CD4-positive, alpha-beta T cell (primary cell): ENCODE results near the gene LCT. TPM values are rescaled to one million over a fixed set of nuclear protein-coding genes. Genes with fewer than 3 reads are reported as not detected.
"Not testable (repeated sequence)": the region's sequence is repeated elsewhere in the genome, so short reads cannot be mapped to it uniquely, and the experiment has no call there.

Experiments
- ATAC-seq: fragments of 200-7000 bp; cut with Tn5 transposase; one replicate; pipeline ENCODE4 v1.10.0; 2022; ENCODE audit warnings: mild to moderate bottlenecking; ENCODE audit not compliant: poor library complexity
- CTCF ChIA-PET: fragments of 350-600 bp; sonication (Branson Sonifier 250); formaldehyde crosslinking; loops from one replicate; lab custom pipeline; 2021; ENCODE audit warnings: antibody characterized with exemption, inconsistent platforms; lab: Charles Lee
- POLR2A ChIA-PET: fragments of 350-600 bp; sonication (Branson Sonifier 250); formaldehyde crosslinking; loops from one replicate; lab custom pipeline; 2021; ENCODE audit warnings: antibody characterized with exemption, inconsistent platforms; lab: Charles Lee
- DNase-seq, 14 experiments: peaks; one replicate each; pipeline ENCODE4 v3.0.0-alpha.2; 2013 to 2020; ENCODE audit warnings: mixed read lengths in 2 of 14
- H3K27ac ChIP-seq, 2 donors: one replicate each; pipeline versions ENCODE4 v1.5.1 to v1.7.0; 2013; ENCODE audit warnings: low read length in 2 of 2, low read depth in 1 of 2, mild to moderate bottlenecking in 1 of 2
- H3K27me3 ChIP-seq, 2 experiments: 1 replicate in 1 of 2; 2 replicates in 1 of 2; pipeline versions ENCODE4 v1.6.1 to v1.7.0; 2013; ENCODE audit warnings: low read length in 2 of 2, control low read depth in 1 of 2, mild to moderate bottlenecking in 1 of 2, moderate library complexity in 1 of 2; ENCODE audit not compliant: insufficient read depth in 2 of 2, control insufficient read depth in 1 of 2
- H3K36me3 ChIP-seq: one replicate; pipeline ENCODE4 v1.6.1; 2013; ENCODE audit warnings: low read length, control low read depth; ENCODE audit not compliant: insufficient read depth
- H3K4me1 ChIP-seq: one replicate; pipeline ENCODE4 v1.6.1; 2013; ENCODE audit warnings: low read length, control low read depth; ENCODE audit not compliant: insufficient read depth
- H3K4me3 ChIP-seq: one replicate; pipeline ENCODE4 v1.5.1; 2013; ENCODE audit warnings: mild to moderate bottlenecking, low read length, moderate library complexity
- H3K9me3 ChIP-seq, 2 experiments: 1 replicate in 1 of 2; 2 replicates in 1 of 2; pipeline versions ENCODE4 v1.6.1 to v1.7.0; 2013; ENCODE audit warnings: low read length in 2 of 2, mild to moderate bottlenecking in 2 of 2, control low read depth in 1 of 2, moderate library complexity in 1 of 2; ENCODE audit not compliant: control insufficient read depth in 1 of 2, insufficient read depth in 1 of 2
- H3K27ac Mint-ChIP-seq: one replicate; pipeline ENCODE4 v1.8.0; 2020; ENCODE audit warnings: mixed read lengths
- H3K27me3 Mint-ChIP-seq: one replicate; pipeline ENCODE4 v1.8.0; 2021; ENCODE audit warnings: mixed read lengths
- H3K36me3 Mint-ChIP-seq: one replicate; pipeline ENCODE4 v1.8.0; 2021; ENCODE audit warnings: low read depth, mixed read lengths
- H3K4me1 Mint-ChIP-seq: one replicate; pipeline ENCODE4 v1.8.0; 2021; ENCODE audit warnings: low read depth, mixed read lengths
- H3K4me3 Mint-ChIP-seq: one replicate; pipeline ENCODE4 v1.8.0; 2020; ENCODE audit warnings: mild to moderate bottlenecking, mixed read lengths
- H3K9me3 Mint-ChIP-seq: one replicate; pipeline ENCODE4 v1.8.0; 2020; ENCODE audit warnings: mixed read lengths
- CTCF ChIP-seq: fragments of 200-600 bp; IDR thresholded peaks from one replicate; pipeline ENCODE4 v1.8.0; 2022; ENCODE audit warnings: antibody characterized with exemption, mild to moderate bottlenecking
- intact Hi-C, 2 experiments: fragments of 100-400 bp; cut with DNase I in 1 of 2; cut with micrococcal nuclease in 1 of 2; formaldehyde crosslinking; loops; one replicate each; pipeline versions ENCODE4 v1.15.1 to v1.9.0; 2023 to 2025; cut with DNase I, micrococcal nuclease
- total RNA-seq, 174 experiments: library from RNA in 2 of 174; stranded (reverse) in 2 of 174; gene quantifications; one replicate each; pipeline ENCODE4 v1.2.3 and lab custom pipeline; 2021 to 2026

The LCT gene
- total RNA-seq, 2 experiments from 2014 or later: 0.06 TPM; not detected in 1

GRCh38 chr2:135812907-135813511 lies 24.0 kb downstream of the LCT start:
- intact Hi-C loops: no loop called here
- CTCF ChIA-PET: no interaction called here
- no peaks in the 10 kb centered on the region for H3K4me1 Mint-ChIP-seq
- no peaks in the 10 kb centered on the region for H3K27me3 Mint-ChIP-seq
- no peak for ATAC-seq
- Histone ChIP-seq H3K36me3 (no peaks in the 10 kb centered on the region), H3K9me3 (no peaks in the 10 kb centered on the region), H3K4me3 (no peak overlapping the region), H3K27me3 (no peaks in the 10 kb centered on the region), H3K4me1 (no peaks in the 10 kb centered on the region), H3K27ac (no peak overlapping the region)
- no peak for TF ChIP-seq CTCF
- H3K9me3 Mint-ChIP-seq: peaks cover 3% of the 10 kb centered on the region
- POLR2A ChIA-PET: no interaction called here
- H3K27ac Mint-ChIP-seq: no peak overlapping the region
- no peaks in the 10 kb centered on the region for H3K36me3 Mint-ChIP-seq
- no peak for DNase-seq
- no peak overlapping the region for H3K4me3 Mint-ChIP-seq

- H3K4me3 Mint-ChIP-seq, H3K9me3 ChIP-seq, H3K27ac ChIP-seq, H3K4me1 Mint-ChIP-seq, H3K36me3 Mint-ChIP-seq, POLR2A ChIA-PET, H3K27me3 Mint-ChIP-seq, intact Hi-C loops, H3K4me3 ChIP-seq, ATAC-seq, H3K9me3 Mint-ChIP-seq, H3K27me3 ChIP-seq, H3K27ac Mint-ChIP-seq, DNase-seq, H3K4me1 ChIP-seq, H3K36me3 ChIP-seq, CTCF ChIA-PET: not testable (repeated sequence)
Observed at GRCh38 chr2:135807874-135808273, 29.1 kb downstream of the LCT start.

GRCh38 chr2:135803278-135803677 lies 33.7 kb downstream of the LCT start:
- ChIA-PET POLR2A (no interaction called here), CTCF (no interaction called here)
- no peak overlapping the region for H3K27ac Mint-ChIP-seq
- no peak for ATAC-seq
- Histone ChIP-seq H3K36me3 (no peaks in the 10 kb centered on the region), H3K4me1 (no peaks in the 10 kb centered on the region), H3K9me3 (peaks cover 6% of the 10 kb centered on the region in 2 experiments), H3K27me3 (no peaks in the 10 kb centered on the region), H3K4me3 (no peak overlapping the region), H3K27ac (no peak overlapping the region)
- no peak for DNase-seq
- H3K9me3 Mint-ChIP-seq: no peaks in the 10 kb centered on the region
- no peak for TF ChIP-seq CTCF
- no peak overlapping the region for H3K4me3 Mint-ChIP-seq
- H3K27me3 Mint-ChIP-seq: no peaks in the 10 kb centered on the region
- no peaks in the 10 kb centered on the region for H3K4me1 Mint-ChIP-seq
- no peaks in the 10 kb centered on the region for H3K36me3 Mint-ChIP-seq
- intact Hi-C loops: no loop called here

GRCh38 chr2:135802350-135802749 lies 34.6 kb downstream of the LCT start:
- no peak for TF ChIP-seq CTCF
- no peaks in the 10 kb centered on the region for H3K36me3 ChIP-seq
- peaks cover 6% of the 10 kb centered on the region in 2 experiments for H3K9me3 ChIP-seq
- peaks cover 5% of the 10 kb centered on the region for H3K4me1 ChIP-seq
- H3K4me3 ChIP-seq: no peak overlapping the region
- Mint-ChIP-seq H3K4me3 (no peak overlapping the region), H3K4me1 (peaks cover 4% of the 10 kb centered on the region), H3K27ac (no peak overlapping the region), H3K36me3 (no peaks in the 10 kb centered on the region), H3K27me3 (no peaks in the 10 kb centered on the region), H3K9me3 (no peaks in the 10 kb centered on the region)
- no peak for ATAC-seq
- DNase-seq: no peak
- H3K27me3 ChIP-seq: no peaks in the 10 kb centered on the region
- no peak overlapping the region for H3K27ac ChIP-seq
- ChIA-PET CTCF (no interaction called here), POLR2A (no interaction called here)
- intact Hi-C loops: no loop called here
